CD4-positive, alpha-beta T cell (primary cell): Measurements from ENCODE around the gene FBXO7. TPM values are rescaled to one million over a fixed set of nuclear protein-coding genes. Genes with fewer than 3 reads are reported as not detected.

Experiments
- ATAC-seq: fragments of 200-7000 bp; cut with Tn5 transposase; one replicate; pipeline ENCODE4 v1.10.0; 2022; ENCODE audit warnings: mild to moderate bottlenecking; ENCODE audit not compliant: poor library complexity
- CTCF ChIA-PET: fragments of 350-600 bp; sonication (Branson Sonifier 250); formaldehyde crosslinking; loops from one replicate; lab custom pipeline; 2021; ENCODE audit warnings: antibody characterized with exemption, inconsistent platforms; lab: Charles Lee
- POLR2A ChIA-PET: fragments of 350-600 bp; sonication (Branson Sonifier 250); formaldehyde crosslinking; loops from one replicate; lab custom pipeline; 2021; ENCODE audit warnings: antibody characterized with exemption, inconsistent platforms; lab: Charles Lee
- DNase-seq, 14 experiments: peaks; one replicate each; pipeline ENCODE4 v3.0.0-alpha.2; 2013 to 2020; ENCODE audit warnings: mixed read lengths in 2 of 14
- H3K27ac ChIP-seq, 2 donors: one replicate each; pipeline versions ENCODE4 v1.5.1 to v1.7.0; 2013; ENCODE audit warnings: low read length in 2 of 2, low read depth in 1 of 2, mild to moderate bottlenecking in 1 of 2
- H3K27me3 ChIP-seq, 2 experiments: 1 replicate in 1 of 2; 2 replicates in 1 of 2; pipeline versions ENCODE4 v1.6.1 to v1.7.0; 2013; ENCODE audit warnings: low read length in 2 of 2, control low read depth in 1 of 2, mild to moderate bottlenecking in 1 of 2, moderate library complexity in 1 of 2; ENCODE audit not compliant: insufficient read depth in 2 of 2, control insufficient read depth in 1 of 2
- H3K36me3 ChIP-seq: one replicate; pipeline ENCODE4 v1.6.1; 2013; ENCODE audit warnings: low read length, control low read depth; ENCODE audit not compliant: insufficient read depth
- H3K4me1 ChIP-seq: one replicate; pipeline ENCODE4 v1.6.1; 2013; ENCODE audit warnings: low read length, control low read depth; ENCODE audit not compliant: insufficient read depth
- H3K4me3 ChIP-seq: one replicate; pipeline ENCODE4 v1.5.1; 2013; ENCODE audit warnings: mild to moderate bottlenecking, low read length, moderate library complexity
- H3K9me3 ChIP-seq, 2 experiments: 1 replicate in 1 of 2; 2 replicates in 1 of 2; pipeline versions ENCODE4 v1.6.1 to v1.7.0; 2013; ENCODE audit warnings: low read length in 2 of 2, mild to moderate bottlenecking in 2 of 2, control low read depth in 1 of 2, moderate library complexity in 1 of 2; ENCODE audit not compliant: control insufficient read depth in 1 of 2, insufficient read depth in 1 of 2
- H3K27ac Mint-ChIP-seq: one replicate; pipeline ENCODE4 v1.8.0; 2020; ENCODE audit warnings: mixed read lengths
- H3K27me3 Mint-ChIP-seq: one replicate; pipeline ENCODE4 v1.8.0; 2021; ENCODE audit warnings: mixed read lengths
- H3K36me3 Mint-ChIP-seq: one replicate; pipeline ENCODE4 v1.8.0; 2021; ENCODE audit warnings: low read depth, mixed read lengths
- H3K4me1 Mint-ChIP-seq: one replicate; pipeline ENCODE4 v1.8.0; 2021; ENCODE audit warnings: low read depth, mixed read lengths
- H3K4me3 Mint-ChIP-seq: one replicate; pipeline ENCODE4 v1.8.0; 2020; ENCODE audit warnings: mild to moderate bottlenecking, mixed read lengths
- H3K9me3 Mint-ChIP-seq: one replicate; pipeline ENCODE4 v1.8.0; 2020; ENCODE audit warnings: mixed read lengths
- CTCF ChIP-seq: fragments of 200-600 bp; IDR thresholded peaks from one replicate; pipeline ENCODE4 v1.8.0; 2022; ENCODE audit warnings: antibody characterized with exemption, mild to moderate bottlenecking
- intact Hi-C, 2 experiments: fragments of 100-400 bp; cut with DNase I in 1 of 2; cut with micrococcal nuclease in 1 of 2; formaldehyde crosslinking; loops; one replicate each; pipeline versions ENCODE4 v1.15.1 to v1.9.0; 2023 to 2025; cut with DNase I, micrococcal nuclease
- polyA plus RNA-seq, 2 donors: library from polyadenylated mRNA; unstranded; fragments of 120-200 nt; gene quantifications; one replicate each; pipeline ENCODE4 v1.2.1, GENCODE V29; 2013
- total RNA-seq, 174 experiments: library from RNA in 2 of 174; stranded (reverse) in 2 of 174; gene quantifications; one replicate each; pipeline ENCODE4 v1.2.3 and lab custom pipeline; 2021 to 2026

FBXO7 gene
- total RNA-seq: 100 to 1,000 TPM; 161 to 169 TPM
- 86.9 TPM for polyA plus RNA-seq (2013, experiment 1 of 2)
- 85.6 TPM for polyA plus RNA-seq (2013, experiment 2 of 2)
- 72.5 to 251 (median 163) reads per million in 172 experiments for total RNA-seq (lab: John Stamatoyannopoulos, UW)

DNA sequence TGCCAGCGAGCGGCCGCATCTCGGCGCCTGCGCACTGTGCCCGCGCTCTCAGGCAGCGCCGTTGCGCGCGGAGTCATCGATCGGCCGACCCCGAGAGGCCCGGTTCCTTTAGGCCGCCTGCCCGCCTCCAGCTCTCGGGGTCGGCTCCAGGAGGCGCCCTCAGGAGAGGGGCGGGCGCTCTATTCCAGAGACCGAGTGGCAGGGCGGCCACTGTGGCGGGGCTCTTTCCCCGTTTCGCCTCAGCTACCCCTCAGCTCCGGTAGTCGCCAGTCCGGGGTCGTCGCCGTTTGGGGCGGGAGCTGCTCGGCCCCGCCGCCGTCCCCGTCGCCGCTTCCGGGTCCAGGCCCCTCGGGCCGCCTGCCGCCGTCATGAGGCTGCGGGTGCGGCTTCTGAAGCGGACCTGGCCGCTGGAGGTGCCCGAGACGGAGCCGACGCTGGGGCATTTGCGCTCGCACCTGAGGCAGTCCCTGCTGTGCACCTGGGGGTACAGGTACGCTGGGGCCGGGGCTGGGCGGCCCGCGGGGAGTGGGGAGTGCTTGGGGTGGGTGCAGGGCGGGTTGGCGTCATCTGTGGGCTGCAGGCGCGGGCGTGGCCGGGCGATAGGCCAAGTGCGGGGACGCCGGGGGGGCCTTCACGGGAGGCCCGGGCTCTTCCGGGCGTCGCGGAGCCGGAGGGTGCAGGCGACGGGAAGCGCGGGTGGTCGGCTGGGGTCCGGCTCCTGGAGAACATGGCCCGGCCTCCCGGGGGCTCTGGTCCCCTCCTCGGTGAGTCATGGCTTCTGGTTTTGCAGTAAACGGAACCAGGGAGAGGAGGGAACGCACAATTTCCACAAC, at the start of gene FBXO7:
Gene FBXO7 (plus strand): TSS at position 177 of the 833 bp plus-strand sequence. CDS start 192 bp downstream, at position 369.
- Histone ChIP-seq H3K4me1 (peaks cover 20% of the 10 kb centered on the region), H3K4me3 (peak within 1 kb of the TSS; percentile 91), H3K9me3 (no peaks in the 10 kb centered on the region), H3K27ac (peak within 1 kb of the TSS; percentile 84 to 95), H3K27me3 (no peaks in the 10 kb centered on the region), H3K36me3 (peaks cover 4% of the 10 kb centered on the region)
- ATAC-seq: peak; percentile 82
- H3K36me3 Mint-ChIP-seq: peaks cover 18% of the 10 kb centered on the region
- CTCF ChIA-PET: interaction anchor here (1.8 to 3.8 kb wide), 4 partner anchors 11 to 504 kb away, joined by 5 to 23 read pairs (median 12); partner anchors contain the start of gene RTCB
- no peak within 1 kb of the TSS for H3K27ac Mint-ChIP-seq
- no peaks in the 10 kb centered on the region for H3K27me3 Mint-ChIP-seq
- DNase-seq: peak; percentile 68 to 94 (median 82)
- intact Hi-C loops: loop anchor here (5.0 to 10.0 kb wide), 7 partner anchors 210 to 1510 kb away; partner anchors contain the start of genes DEPDC5 (in 2 of the 2), PISD (in 2 of the 2), PRR14L (in 2 of the 2) and MORC2 (in 1 of the 2)
- H3K4me1 Mint-ChIP-seq: peaks cover 26% of the 10 kb centered on the region
- POLR2A ChIA-PET: interaction anchor here (0.9 to 3.3 kb wide), 7 partner anchors 11 to 356 kb away, joined by 3 to 29 read pairs (median 4); partner anchors contain the start of gene RTCB
- peak; percentile 23 for TF ChIP-seq CTCF
- peak within 1 kb of the TSS; percentile 95 for H3K4me3 Mint-ChIP-seq
- no peaks in the 10 kb centered on the region for H3K9me3 Mint-ChIP-seq

- no peak overlapping the region for H3K27ac ChIP-seq
- Mint-ChIP-seq H3K27ac (no peak overlapping the region), H3K36me3 (no peaks in the 10 kb centered on the region), H3K4me1 (no peaks in the 10 kb centered on the region), H3K4me3 (no peak overlapping the region), H3K9me3 (no peaks in the 10 kb centered on the region), H3K27me3 (peaks cover 47% of the 10 kb centered on the region)
- DNase-seq (no peak), ATAC-seq (no peak)
- H3K27me3 ChIP-seq: peaks cover 7 to 12% of the 10 kb centered on the region in 2 experiments
- ChIA-PET POLR2A (no interaction called here), CTCF (no interaction called here)
- intact Hi-C loops: no loop called here
- H3K4me1 ChIP-seq: no peaks in the 10 kb centered on the region
- H3K36me3 ChIP-seq: no peaks in the 10 kb centered on the region
- no peak for TF ChIP-seq CTCF
- H3K4me3 ChIP-seq: no peak overlapping the region
- no peaks in the 10 kb centered on the region for H3K9me3 ChIP-seq
Measured at GRCh38 chr22:32426881-32427280, 47.7 kb upstream of the FBXO7 start.

GRCh38 chr22:32430352-32430751, 44.3 kb upstream of the FBXO7 start:
- no peak overlapping the region for H3K4me3 Mint-ChIP-seq
- Histone ChIP-seq H3K4me1 (no peaks in the 10 kb centered on the region), H3K36me3 (no peaks in the 10 kb centered on the region), H3K9me3 (no peaks in the 10 kb centered on the region), H3K4me3 (no peak overlapping the region), H3K27me3 (peaks cover 5 to 16% of the 10 kb centered on the region in 2 experiments), H3K27ac (no peak overlapping the region)
- POLR2A ChIA-PET: interaction anchor here (0.5 kb wide), 1 partner anchor 903 kb away, joined by 3 read pairs; no protein-coding TSS in a partner anchor
- peaks cover 39% of the 10 kb centered on the region for H3K27me3 Mint-ChIP-seq
- H3K36me3 Mint-ChIP-seq: no peaks in the 10 kb centered on the region
- DNase-seq: no peak
- no peaks in the 10 kb centered on the region for H3K9me3 Mint-ChIP-seq
- ATAC-seq: no peak
- intact Hi-C loops: no loop called here
- no peaks in the 10 kb centered on the region for H3K4me1 Mint-ChIP-seq
- CTCF ChIA-PET: no interaction called here
- TF ChIP-seq CTCF: no peak
- no peak overlapping the region for H3K27ac Mint-ChIP-seq
